PC-9 (cell line): ENCODE measurements around the gene GLP1R.

Experiments
- CTCF ChIP-seq: fragments of 200-600 bp; sonication (generic); conservative IDR thresholded peaks from 2 replicates; pipeline ENCODE4 v1.6.1; 2017; ENCODE audit warnings: mixed run types, antibody characterized with exemption, mild to moderate bottlenecking, moderate library complexity
- EZH2 ChIP-seq: fragments of 200-600 bp; sonication (generic); IDR thresholded peaks from 2 replicates; pipeline ENCODE4 v1.8.0; 2017; ENCODE audit warnings: antibody characterized with exemption, low read depth

GRCh38 chr6:39086294-39086693, 37.7 kb downstream of the GLP1R start:
- TF ChIP-seq CTCF (no peak), EZH2 (no peak)
